GM12878 (cell line): ENCODE results near the gene HHIPL1. TPM values are rescaled to one million over a fixed set of nuclear protein-coding genes. Genes with fewer than 3 reads are reported as not detected.

Experiments
- ATAC-seq: fragments of 200-7000 bp; cut with Tn5 transposase; 3 replicates; pipeline ENCODE4 v1.9.1; 2020; ENCODE audit warnings: mild to moderate bottlenecking, moderate library complexity
- BruUV-seq: library from RNA; stranded (reverse); fragments of 400-500 nt; replicated peaks from 2 replicates; lab custom pipeline; 2021; lab: Mats Ljungman, UMichigan
- CTCF ChIA-PET: fragments of 300-600 bp; sonication (Branson Sonifier 250); formaldehyde crosslinking; extraction: SDS; loops from one replicate; lab custom pipeline; 2021; ENCODE audit warnings: inconsistent platforms; lab: Yijun Ruan, JAX
- POLR2A ChIA-PET: fragments of 350-600 bp; formaldehyde crosslinking; extraction: SDS; loops from one replicate; lab custom pipeline; 2021; ENCODE audit warnings: inconsistent platforms; lab: Charles Lee
- RAD21 ChIA-PET: fragments of 300-600 bp; sonication (Branson Sonifier 250); formaldehyde crosslinking; loops from one replicate; lab custom pipeline; 2023; ENCODE audit warnings: antibody characterized with exemption; ENCODE audit not compliant: unreplicated experiment; lab: Charles Lee
- SMC1A ChIA-PET: fragments of 300-600 bp; sonication (Branson Sonifier 250); formaldehyde crosslinking; loops from one replicate; lab custom pipeline; 2023; ENCODE audit not compliant: unreplicated experiment, uncharacterized antibody; lab: Charles Lee
- DNase-seq: peaks from one replicate; pipeline ENCODE4 v3.0.0-alpha.2; 2011; ENCODE audit warnings: low read depth, low spot score
- FAIRE-seq: peaks from 3 replicates; lab custom pipeline; 2011; peaks lifted over from hg19 to GRCh38; lab: Jason Lieb, UNC
- H2AFZ ChIP-seq: 2 replicates; pipeline ENCODE4 v1.6.0; 2011; ENCODE audit warnings: low read depth, low read length, control low read depth; ENCODE audit not compliant: control insufficient read depth
- H3K27ac ChIP-seq: 2 replicates; pipeline ENCODE4 v1.5.1; 2011; ENCODE audit warnings: control low read depth; ENCODE audit not compliant: control insufficient read depth, insufficient read depth
- H3K27me3 ChIP-seq, 2 experiments: replicated peaks in 1 of 2; 2 replicates each; pipeline versions ENCODE4 v1.6.0 to v1.6.1; 2011; ENCODE audit warnings: low read length in 1 of 2; ENCODE audit not compliant: control insufficient read depth in 2 of 2, insufficient read depth in 2 of 2
- H3K36me3 ChIP-seq, 2 experiments: 2 replicates each; pipeline ENCODE4 v1.5.1; 2011; ENCODE audit warnings: low read length in 1 of 2; ENCODE audit not compliant: control insufficient read depth in 2 of 2, insufficient read depth in 2 of 2
- H3K4me1 ChIP-seq: 2 replicates; pipeline ENCODE4 v1.6.1; 2011; ENCODE audit warnings: mild to moderate bottlenecking, low read length, moderate library complexity, mixed read lengths; ENCODE audit not compliant: control insufficient read depth, insufficient read depth
- H3K4me2 ChIP-seq: 2 replicates; pipeline ENCODE4 v1.6.0; 2011; ENCODE audit warnings: control low read depth; ENCODE audit not compliant: control insufficient read depth, insufficient read depth
- H3K4me3 ChIP-seq: fragments of 200-600 bp; sonication (generic); 2 replicates; pipeline ENCODE4 v1.5.1; 2016
- H3K79me2 ChIP-seq: 2 replicates; pipeline ENCODE4 v1.6.0; 2011; ENCODE audit warnings: low read length; ENCODE audit not compliant: control insufficient read depth, insufficient read depth
- H3K9ac ChIP-seq: 2 replicates; pipeline ENCODE4 v1.8.0; 2011; ENCODE audit warnings: low read length, control low read depth, mixed read lengths; ENCODE audit not compliant: control insufficient read depth, insufficient read depth
- H3K9me3 ChIP-seq: replicated peaks from 3 replicates; pipeline ENCODE4 v1.5.1; 2011; ENCODE audit warnings: mild to moderate bottlenecking, low read length; ENCODE audit not compliant: control insufficient read depth, insufficient read depth
- H4K20me1 ChIP-seq: 2 replicates; pipeline ENCODE4 v1.6.0; 2011; ENCODE audit not compliant: control insufficient read depth, insufficient read depth
- BMI1 ChIP-seq: fragments of 450-650 bp; IDR thresholded peaks from 2 replicates; pipeline ENCODE4 v1.6.1; 2016; ENCODE audit warnings: mild to moderate bottlenecking, moderate library complexity, borderline replicate concordance
- CBX3 ChIP-seq: fragments of 200-600 bp; sonication (generic); IDR thresholded peaks from 2 replicates; pipeline ENCODE4 v1.6.1; 2016; ENCODE audit warnings: low read depth, borderline replicate concordance
- IRF4 ChIP-seq: IDR thresholded peaks from 2 replicates; pipeline ENCODE4 v1.6.1; 2011; ENCODE audit warnings: low read depth, low read length
- MTA3 ChIP-seq: IDR thresholded peaks from 2 replicates; pipeline ENCODE4 v1.6.1; 2012; ENCODE audit warnings: low read length, inconsistent platforms, borderline replicate concordance
- PKNOX1 ChIP-seq: fragments of 450-650 bp; IDR thresholded peaks from 2 replicates; pipeline ENCODE4 v1.6.1; 2016; ENCODE audit warnings: mild to moderate bottlenecking
- PML ChIP-seq: IDR thresholded peaks from 2 replicates; pipeline ENCODE4 v1.6.1; 2012; ENCODE audit warnings: low read length, inconsistent platforms
- RB1 ChIP-seq: fragments of 450-650 bp; formaldehyde crosslinking; IDR thresholded peaks from 2 replicates; pipeline ENCODE4 v1.6.1; 2017; ENCODE audit warnings: mild to moderate bottlenecking, borderline replicate concordance
- TCF12 ChIP-seq: IDR thresholded peaks from 2 replicates; pipeline ENCODE4 v1.6.1; 2011; ENCODE audit warnings: low read depth, mild to moderate bottlenecking, low read length
- WGBS: methylation state at CpG from one replicate; pipeline ENCODE4 v1.1.6; 2016; ENCODE audit warnings: low lambda C conversion rate; ENCODE audit not compliant: insufficient replicate concordance, insufficient coverage; ENCODE audit errors: missing lambda C conversion rate; 5-methylcytosine and 5-hydroxymethylcytosine counted together
- in situ Hi-C: fragments of 300-500 bp; cut with MboI; formaldehyde crosslinking; loops from 9 replicates; pipeline ENCODE4 v1.14.3; 2018; ENCODE audit warnings: mixed read lengths
- intact Hi-C: fragments of 100-400 bp; cut with micrococcal nuclease; formaldehyde crosslinking; loops from one replicate; pipeline ENCODE4 v1.14.2; 2022; ENCODE audit not compliant: unreplicated experiment
- polyA plus RNA-seq, 11 experiments: library from polyadenylated mRNA; depleted of rRNA in 4 of 11; unstranded in 6 of 11; stranded (reverse) in 5 of 11; fragments of >200 nt; fragmentation: Nextera tagmentation in 4 of 11; fragmentation: Illumina TruSeq in 1 of 11; extraction: Ambion mirVana in 4 of 11; extraction: Trizol in 1 of 11; gene quantifications; 1 replicate in 1 of 11; 2 replicates in 10 of 11; pipeline versions ENCODE4 v1.2.1 to v1.2.3, GENCODE V29; 2011 to 2016; ENCODE audit warnings: inconsistent platforms in 2 of 11, missing spikeins in 2 of 11, low read depth in 1 of 11
- total RNA-seq, 4 experiments: library from RNA; depleted of rRNA in 3 of 4; stranded (reverse); fragments of >200 nt in 3 of 4; fragmentation: Illumina TruSeq in 1 of 4; extraction: Trizol in 1 of 4; gene quantifications; 2 replicates each; pipeline versions ENCODE4 v1.2.1 to v1.2.3, GENCODE V29; 2013 to 2021

HHIPL1 gene
- total and polyA plus RNA-seq, 10 of the 15 experiments (the other 5 are each of a cell fraction or from before 2014, with no cell fraction given), result 0.09 TPM; not detected in 9

GRCh38 chr14:99612071-99612737 lies 32.7 kb upstream of the HHIPL1 start:
- Histone ChIP-seq H2AFZ (no peak overlapping the region), H3K36me3 (no peaks in the 10 kb centered on the region), H3K79me2 (no peaks in the 10 kb centered on the region), H3K9me3 (no peaks in the 10 kb centered on the region), H3K27ac (no peak overlapping the region), H3K4me2 (no peak overlapping the region), H3K27me3 (peaks cover 0 to 3% of the 10 kb centered on the region in 2 experiments; a peak in 2 of 4 replicates), H3K9ac (no peak overlapping the region), H3K4me3 (no peak overlapping the region), H3K4me1 (no peaks in the 10 kb centered on the region), H4K20me1 (no peaks in the 10 kb centered on the region)
- DNase-seq, result no peak
- CTCF ChIA-PET, result no interaction called here
- in situ Hi-C loops, result no loop called here
- no peak for ATAC-seq
- SMC1A ChIA-PET, result no interaction called here
- RAD21 ChIA-PET, result no interaction called here
- intact Hi-C loops, result no loop called here
- WGBS, result 22% methylated on average over 11 of the region's 11 CpGs
- no peak for FAIRE-seq
- POLR2A ChIA-PET, result no interaction called here
- no TSS peak for BruUV-seq
- TF ChIP-seq PKNOX1, result peak; percentile 28; the same call in 1 of the 2 replicates
- no peak for TF ChIP-seq TCF12

GRCh38 chr14:99612738-99613330 lies 32.1 kb upstream of the HHIPL1 start:
- no peak for DNase-seq
- ChIA-PET RAD21 (no interaction called here), POLR2A (interaction anchor here (1.2 kb wide), 1 partner anchor 8 kb away, joined by 3 read pairs; no protein-coding TSS in a partner anchor), CTCF (no interaction called here), SMC1A (no interaction called here)
- Histone ChIP-seq H3K9ac (no peak overlapping the region), H4K20me1 (no peaks in the 10 kb centered on the region), H3K27ac (no peak overlapping the region), H3K27me3 (peaks cover 0 to 3% of the 10 kb centered on the region in 2 experiments; a peak in 3 of 4 replicates), H3K9me3 (no peaks in the 10 kb centered on the region), H3K4me2 (no peak overlapping the region), H2AFZ (no peak overlapping the region), H3K36me3 (no peaks in the 10 kb centered on the region), H3K4me3 (no peak overlapping the region), H3K79me2 (no peaks in the 10 kb centered on the region)
- FAIRE-seq, result no peak
- intact Hi-C loops (no loop called here), in situ Hi-C loops (no loop called here)
- BruUV-seq, result no TSS peak
- WGBS, result 38% methylated on average over 8 of the region's 8 CpGs
- no peak for ATAC-seq
- TF ChIP-seq CBX3, result no peak
- TF ChIP-seq IRF4, result no peak
- no peak for TF ChIP-seq RB1
- TF ChIP-seq MTA3, result no peak
- TF ChIP-seq PML, result no peak
- no peak for TF ChIP-seq BMI1
- TF ChIP-seq, all 136 proteins: peak for 0
- no peaks in the 10 kb centered on the region for H3K4me1 ChIP-seq
